Activated gamma-delta T cell treated with anti-CD3 and anti-CD28 coated beads, Interleukin-2, amount 50 U/mL, for 16 hours (primary cell): ENCODE results near the gene TRIM41.
A peak's percentile ranks its signal among the peaks of the same experiment; 100 is the strongest.
"Not testable (repeated sequence)": the region's sequence is repeated elsewhere in the genome, so short reads cannot be mapped to it uniquely, and the experiment has no call there.

Experiments
- DNase-seq: peaks from one replicate; pipeline ENCODE4 v3.0.0-alpha.2; 2020; ENCODE audit warnings: low read depth

Gene TRIM41

GRCh38 chr5:181223058-181223728, at the start of gene TRIM41:
TRIM41 (plus strand) TSS chr5:181223281; CDS start chr5:181224000, 719 bp downstream.
- DNase-seq = peak; percentile 98

- DNase-seq = peak; percentile 34
Observed at GRCh38 chr5:181173420-181174342, 49.4 kb upstream of the TRIM41 start.

- no peak for DNase-seq
Observed at GRCh38 chr5:181176254-181176952, 46.7 kb upstream of the TRIM41 start.

GRCh38 chr5:181177559-181177958, 45.5 kb upstream of the TRIM41 start:
- DNase-seq = not testable (repeated sequence)

GRCh38 chr5:181181650-181182565, 41.2 kb upstream of the TRIM41 start:
- peak; percentile 38 for DNase-seq

- DNase-seq = no peak
Observed at GRCh38 chr5:181182651-181183050, 40.4 kb upstream of the TRIM41 start.

- DNase-seq = no peak
Observed at GRCh38 chr5:181184845-181185216, 38.2 kb upstream of the TRIM41 start.

- DNase-seq = no peak
Observed at GRCh38 chr5:181185560-181185959, 37.5 kb upstream of the TRIM41 start.

GRCh38 chr5:181186022-181186421, 37.1 kb upstream of the TRIM41 start:
- DNase-seq = no peak

- DNase-seq = no peak
Observed at GRCh38 chr5:181186986-181187499, 36.0 kb upstream of the TRIM41 start.

- no peak for DNase-seq
Observed at GRCh38 chr5:181187500-181188213, 35.4 kb upstream of the TRIM41 start.

- DNase-seq = peak; percentile 57
Observed at GRCh38 chr5:181188700-181189362, 34.2 kb upstream of the TRIM41 start.

- DNase-seq = peak; percentile 42
Observed at GRCh38 chr5:181189363-181189961, 33.6 kb upstream of the TRIM41 start.

GRCh38 chr5:181189962-181190710, 32.9 kb upstream of the TRIM41 start:
- peak; percentile 18 for DNase-seq

- peak; percentile 18 for DNase-seq
Observed at GRCh38 chr5:181190711-181191525, 32.2 kb upstream of the TRIM41 start.

- peak; percentile 90 for DNase-seq
Observed at GRCh38 chr5:181191526-181192336, 31.4 kb upstream of the TRIM41 start.
